Measurements from ENCODE around the gene TEX19. TPM values are rescaled to one million over a fixed set of nuclear protein-coding genes. Genes with fewer than 3 reads are reported as not detected.

The TEX19 gene
- total RNA-seq, 1 experiment from 2014 or later, result 0.21 TPM

DNA sequence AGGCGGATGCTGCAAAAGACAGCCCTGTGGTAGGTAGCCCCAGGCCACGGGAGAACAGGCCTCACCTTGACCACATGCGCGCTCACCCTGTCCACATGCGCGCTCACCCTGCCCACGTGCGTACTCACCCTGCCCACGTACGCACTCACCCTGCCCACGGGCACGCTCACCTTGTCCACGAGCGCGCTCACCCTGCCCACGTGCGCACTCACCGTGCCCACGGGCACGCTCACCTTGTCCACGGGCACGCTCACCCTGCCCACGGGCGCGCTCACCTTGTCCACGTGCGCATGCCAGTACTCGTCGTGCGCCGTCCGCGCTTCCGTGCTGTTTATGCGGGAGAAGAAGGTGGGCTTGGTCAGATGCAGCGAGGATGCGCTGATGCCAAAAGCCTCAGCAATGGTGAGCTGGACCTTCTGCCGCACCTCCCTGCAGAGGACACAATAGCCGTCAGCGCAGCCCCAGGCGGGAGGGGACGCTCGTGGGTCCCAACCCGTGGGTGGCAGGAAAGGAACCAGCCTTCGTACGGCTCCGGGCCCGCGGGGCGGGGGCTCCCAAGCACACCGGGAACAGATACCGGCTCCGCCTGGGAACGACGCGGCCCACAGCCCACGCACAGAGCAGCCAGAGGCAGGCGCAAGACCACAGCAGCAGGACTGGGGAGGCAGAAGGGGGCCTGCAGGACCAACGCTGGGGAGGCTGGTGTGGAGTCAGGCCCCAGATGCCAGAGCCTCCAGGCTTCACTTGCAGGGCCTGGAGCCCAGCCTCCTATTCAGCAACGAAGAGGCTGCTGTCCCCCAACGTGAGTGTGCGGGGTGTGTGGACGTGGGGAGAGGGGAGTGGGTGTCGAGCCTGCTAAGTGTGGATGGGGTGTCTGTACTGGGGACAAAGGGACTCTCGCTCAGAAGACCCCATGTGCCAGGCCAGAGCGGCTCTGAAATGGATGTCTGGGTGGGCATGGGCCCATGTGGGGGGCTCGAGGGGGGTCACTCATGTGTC is 44.9 kb downstream of the TEX19 start:
- ATAC-seq, result no peak
- in situ Hi-C loops (cut with HindIII; ENCODE audit: low pct_unique_long_range_greater_than_20kb, low sequenced_read_pairs), result no loop called here

GRCh38 chr17:82405051-82405450 is 46.0 kb downstream of the TEX19 start:
- POLR2A ChIA-PET, result no interaction called here
- BruUV-seq (replicated peaks), result no TSS peak
- DNase-seq (ENCODE audit: low read depth, low spot score) (no peak), ATAC-seq (no peak)
- Histone ChIP-seq H3K9me3 (ENCODE audit: control insufficient read depth, insufficient read depth, low read depth, low read length) (no peaks in the 10 kb centered on the region), H3K4me1 (ENCODE audit: control insufficient read depth, insufficient read depth, low read length) (no peaks in the 10 kb centered on the region), H3K36me3 (ENCODE audit: control insufficient read depth, insufficient read depth, low read length) (no peaks in the 10 kb centered on the region), H3K4me3 (ENCODE audit: low read depth in 2 of 2, low read length in 2 of 2) (no peak overlapping the region), H3K27ac (ENCODE audit: low read length) (no peak overlapping the region), H3K27me3 (ENCODE audit: control insufficient read depth, insufficient read depth, low read length) (no peaks in the 10 kb centered on the region)
- intact Hi-C loops (cut with micrococcal nuclease; ENCODE audit: unreplicated experiment), result no loop called here
- CTCF ChIA-PET, result no interaction called here
- TF ChIP-seq CTCF (IDR thresholded peaks at IDR 0.05) (no peak), SIN3A (IDR thresholded peaks at IDR 0.05; ENCODE audit: borderline replicate concordance, insufficient read depth, low read depth, low read length) (no peak), TCF7L2 (IDR thresholded peaks at IDR 0.05; ENCODE audit: low read depth, low read length) (no peak), POLR2AphosphoS5 (IDR thresholded peaks at IDR 0.05; ENCODE audit: low read depth, low read length) (no peak)
- TF ChIP-seq, protein P1, sequence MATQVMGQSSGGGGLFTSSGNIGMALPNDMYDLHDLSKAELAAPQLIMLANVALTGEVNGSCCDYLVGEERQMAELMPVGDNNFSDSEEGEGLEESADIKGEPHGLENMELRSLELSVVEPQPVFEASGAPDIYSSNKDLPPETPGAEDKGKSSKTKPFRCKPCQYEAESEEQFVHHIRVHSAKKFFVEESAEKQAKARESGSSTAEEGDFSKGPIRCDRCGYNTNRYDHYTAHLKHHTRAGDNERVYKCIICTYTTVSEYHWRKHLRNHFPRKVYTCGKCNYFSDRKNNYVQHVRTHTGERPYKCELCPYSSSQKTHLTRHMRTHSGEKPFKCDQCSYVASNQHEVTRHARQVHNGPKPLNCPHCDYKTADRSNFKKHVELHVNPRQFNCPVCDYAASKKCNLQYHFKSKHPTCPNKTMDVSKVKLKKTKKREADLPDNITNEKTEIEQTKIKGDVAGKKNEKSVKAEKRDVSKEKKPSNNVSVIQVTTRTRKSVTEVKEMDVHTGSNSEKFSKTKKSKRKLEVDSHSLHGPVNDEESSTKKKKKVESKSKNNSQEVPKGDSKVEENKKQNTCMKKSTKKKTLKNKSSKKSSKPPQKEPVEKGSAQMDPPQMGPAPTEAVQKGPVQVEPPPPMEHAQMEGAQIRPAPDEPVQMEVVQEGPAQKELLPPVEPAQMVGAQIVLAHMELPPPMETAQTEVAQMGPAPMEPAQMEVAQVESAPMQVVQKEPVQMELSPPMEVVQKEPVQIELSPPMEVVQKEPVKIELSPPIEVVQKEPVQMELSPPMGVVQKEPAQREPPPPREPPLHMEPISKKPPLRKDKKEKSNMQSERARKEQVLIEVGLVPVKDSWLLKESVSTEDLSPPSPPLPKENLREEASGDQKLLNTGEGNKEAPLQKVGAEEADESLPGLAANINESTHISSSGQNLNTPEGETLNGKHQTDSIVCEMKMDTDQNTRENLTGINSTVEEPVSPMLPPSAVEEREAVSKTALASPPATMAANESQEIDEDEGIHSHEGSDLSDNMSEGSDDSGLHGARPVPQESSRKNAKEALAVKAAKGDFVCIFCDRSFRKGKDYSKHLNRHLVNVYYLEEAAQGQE (IDR thresholded peaks at IDR 0.05; ENCODE audit: insufficient read depth in 1 of 2, low read depth in 2 of 2, low read length in 1 of 2), result no peak
- in situ Hi-C loops (cut with HindIII; ENCODE audit: low pct_unique_long_range_greater_than_20kb, low sequenced_read_pairs), result no loop called here

More for the DNA sequence above, 44.9 kb downstream of the TEX19 start:
- TF ChIP-seq POLR2AphosphoS5 (IDR thresholded peaks at IDR 0.05; ENCODE audit: low read depth, low read length) (no peak), CTCF (IDR thresholded peaks at IDR 0.05) (no peak), SIN3A (IDR thresholded peaks at IDR 0.05; ENCODE audit: borderline replicate concordance, insufficient read depth, low read depth, low read length) (no peak), TCF7L2 (IDR thresholded peaks at IDR 0.05; ENCODE audit: low read depth, low read length) (no peak)
- H3K36me3 ChIP-seq (ENCODE audit: control insufficient read depth, insufficient read depth, low read length), result no peaks in the 10 kb centered on the region
- H3K27ac ChIP-seq (ENCODE audit: low read length), result no peak overlapping the region
- no peak overlapping the region for H3K4me3 ChIP-seq (ENCODE audit: low read depth in 2 of 2, low read length in 2 of 2)
- ChIA-PET CTCF (no interaction called here), POLR2A (no interaction called here)
- no peak for DNase-seq (ENCODE audit: low read depth, low spot score)
- intact Hi-C loops (cut with micrococcal nuclease; ENCODE audit: unreplicated experiment), result no loop called here
- H3K27me3 ChIP-seq (ENCODE audit: control insufficient read depth, insufficient read depth, low read length), result no peaks in the 10 kb centered on the region
- no peaks in the 10 kb centered on the region for H3K4me1 ChIP-seq (ENCODE audit: control insufficient read depth, insufficient read depth, low read length)
- no TSS peak for BruUV-seq (replicated peaks)
- no peaks in the 10 kb centered on the region for H3K9me3 ChIP-seq (ENCODE audit: control insufficient read depth, insufficient read depth, low read depth, low read length)
